Endodermal cell (in vitro differentiated cells): ENCODE measurements around the gene MOB2. TPM values are rescaled to one million over a fixed set of nuclear protein-coding genes. Genes with fewer than 3 reads are reported as not detected.

Experiments used
- DNase-seq: peaks from one replicate; pipeline ENCODE4 v3.0.0-alpha.2; 2017
- H3K27ac ChIP-seq: 2 replicates; pipeline ENCODE4 v1.5.1; 2013; ENCODE audit warnings: mild to moderate bottlenecking, low read depth, low read length, moderate library complexity
- H3K27me3 ChIP-seq: 2 replicates; pipeline ENCODE4 v1.6.1; 2013; ENCODE audit warnings: mild to moderate bottlenecking, low read length, moderate library complexity; ENCODE audit not compliant: insufficient read depth, control insufficient read depth, poor library complexity, severe bottlenecking
- H3K36me3 ChIP-seq: 2 replicates; pipeline ENCODE4 v1.7.0; 2013; ENCODE audit warnings: mild to moderate bottlenecking, low read length, moderate library complexity; ENCODE audit not compliant: control insufficient read depth, insufficient read depth
- H3K4me1 ChIP-seq: one replicate; pipeline ENCODE4 v1.7.0; 2013; ENCODE audit warnings: low read length; ENCODE audit not compliant: control insufficient read depth, insufficient read depth
- H3K4me3 ChIP-seq: 2 replicates; pipeline ENCODE4 v1.5.1; 2013; ENCODE audit warnings: mild to moderate bottlenecking, low read length, moderate library complexity
- H3K9ac ChIP-seq: 2 replicates; pipeline ENCODE4 v1.6.1; 2013; ENCODE audit warnings: mild to moderate bottlenecking, low read length, moderate library complexity; ENCODE audit not compliant: poor library complexity, severe bottlenecking; ENCODE audit errors: extremely low read depth
- H3K9me3 ChIP-seq: 2 replicates; pipeline ENCODE4 v1.6.1; 2013; ENCODE audit warnings: mild to moderate bottlenecking, low read length, moderate library complexity; ENCODE audit not compliant: control insufficient read depth
- H3K27ac Mint-ChIP-seq: 2 replicates; pipeline ENCODE4 v1.8.0; 2020; ENCODE audit warnings: mixed read lengths
- H3K27me3 Mint-ChIP-seq: 2 replicates; pipeline ENCODE4 v1.8.0; 2021; ENCODE audit warnings: mild to moderate bottlenecking, mixed read lengths; ENCODE audit not compliant: insufficient read depth
- H3K36me3 Mint-ChIP-seq: 2 replicates; pipeline ENCODE4 v1.8.0; 2020; ENCODE audit warnings: low read depth, mixed read lengths
- H3K4me1 Mint-ChIP-seq: 2 replicates; pipeline ENCODE4 v1.8.0; 2020; ENCODE audit warnings: mixed read lengths
- H3K4me3 Mint-ChIP-seq: 2 replicates; pipeline ENCODE4 v1.8.0; 2020; ENCODE audit warnings: mild to moderate bottlenecking, moderate library complexity, mixed read lengths
- H3K9me3 Mint-ChIP-seq: 2 replicates; pipeline ENCODE4 v1.8.0; 2020; ENCODE audit warnings: mild to moderate bottlenecking, mixed read lengths
- CTCF ChIP-seq: fragments of 200-600 bp; sonication (generic); conservative IDR thresholded peaks from 2 replicates; pipeline ENCODE4 v1.5.0; 2021; ENCODE audit warnings: antibody characterized with exemption, mild to moderate bottlenecking
- WGBS, 2 experiments: methylation state at CpG; one replicate each; pipeline versions ENCODE4 v1.1.5 to v1.1.7; 2013; ENCODE audit warnings: missing lambda C conversion rate in 2 of 2, mixed read lengths in 1 of 2; ENCODE audit not compliant: insufficient coverage in 1 of 2, insufficient read length in 1 of 2; 5-methylcytosine and 5-hydroxymethylcytosine counted together
- long read RNA-seq, 4 experiments: library from polyadenylated mRNA in 2 of 4; library from RNA in 1 of 4; library from capped mRNA in 1 of 4; stranded (forward) in 3 of 4; unstranded in 1 of 4; transcript quantifications; one replicate each; pipeline ENCODE4 v2.0.0, GENCODE V29; 2020 to 2021; ENCODE audit warnings: inconsistent platforms in 1 of 4
- polyA plus RNA-seq, 2 experiments: library from polyadenylated mRNA; stranded (reverse); fragments of 50-300 nt; gene quantifications; one replicate each; pipeline ENCODE4 v1.2.3, GENCODE V29; 2013
- total RNA-seq, 2 donors: library from RNA; stranded (reverse); fragmentation: NEBNext Ultra II Directional in 1 of 2; extraction: Animal tissue kit (Norgen Biotek cat#: 25700) in 1 of 2; gene quantifications; 2 replicates in 1 of 2; 3 replicates in 1 of 2; pipeline ENCODE4 v1.2.1, GENCODE V29; 2021

Gene MOB2
- total RNA-seq, result 10 to 100 TPM; 23.9 to 25.4 TPM
- 15.7 TPM for polyA plus RNA-seq (2013, experiment 1 of 2)
- polyA plus RNA-seq (2013, experiment 2 of 2), result 14.4 TPM
- long read RNA-seq, experiment 1, partial matches to known transcripts, result 5 of 7 reads
- long read RNA-seq, experiment 1, other reads (novel, unspliced or antisense), result 1 of 7 reads
- long read RNA-seq, experiment 2, partial matches to known transcripts, result 9 of 12 reads
- long read RNA-seq, experiment 2, other reads (novel, unspliced or antisense), result 2 of 12 reads
- long read RNA-seq, experiment 3, partial matches to known transcripts, result 24 of 30 reads
- long read RNA-seq, experiment 3, other reads (novel, unspliced or antisense), result 5 of 30 reads
- long read RNA-seq, experiment 4, transcript MOB2-206 (2 exons, 3,174 nt), result major isoform, 8 of 31 reads
- long read RNA-seq, experiment 4, partial matches to known transcripts, result 9 of 31 reads
- long read RNA-seq, experiment 4, other reads (novel, unspliced or antisense), result 13 of 31 reads

- H3K27me3 Mint-ChIP-seq, result no peaks in the 10 kb centered on the region
- peak within 1 kb of the TSS; percentile 44 for H3K27ac Mint-ChIP-seq
- no peaks in the 10 kb centered on the region for H3K36me3 ChIP-seq
These were observed at the start of gene MOB2 for GRCh38 chr11:1486054-1486825. TSS of gene MOB2 (minus strand) at chr11:1486779. CDS start at chr11:1486556, 223 bp downstream.

GRCh38 chr11:1534682-1535081 is 48.1 kb upstream of the MOB2 start:
- peaks cover 20% of the 10 kb centered on the region for H3K27me3 Mint-ChIP-seq
- no peak overlapping the region for H3K9ac ChIP-seq
- H3K4me1 ChIP-seq, result no peaks in the 10 kb centered on the region
- no peaks in the 10 kb centered on the region for H3K9me3 ChIP-seq
- H3K36me3 Mint-ChIP-seq, result no peaks in the 10 kb centered on the region
- TF ChIP-seq CTCF, result no peak
- peaks cover 17% of the 10 kb centered on the region for H3K27me3 ChIP-seq
- no peak overlapping the region for H3K27ac ChIP-seq
- no peak overlapping the region for H3K4me3 Mint-ChIP-seq
- DNase-seq, result no peak
- H3K9me3 Mint-ChIP-seq, result no peaks in the 10 kb centered on the region
- no peaks in the 10 kb centered on the region for H3K4me1 Mint-ChIP-seq
- H3K36me3 ChIP-seq, result no peaks in the 10 kb centered on the region
- H3K4me3 ChIP-seq, result no peak overlapping the region
- WGBS, 2 experiments, result 93 to 95% methylated on average over 11 to 14 of the region's 14 CpGs
- H3K27ac Mint-ChIP-seq, result peak overlapping the region; percentile 41

More at GRCh38 chr11:1486054-1486825, at the start of gene MOB2:
- DNase-seq, result no peak
- Mint-ChIP-seq H3K9me3 (no peaks in the 10 kb centered on the region), H3K4me3 (no peak within 1 kb of the TSS), H3K4me1 (no peaks in the 10 kb centered on the region), H3K36me3 (no peaks in the 10 kb centered on the region)
- TF ChIP-seq CTCF, result peak; percentile 8
- no peaks in the 10 kb centered on the region for H3K27me3 ChIP-seq
- no peak within 1 kb of the TSS for H3K4me3 ChIP-seq
- 86 to 88% methylated on average over 17 to 31 of the region's 31 CpGs for WGBS, 2 experiments
- no peaks in the 10 kb centered on the region for H3K9me3 ChIP-seq
- H3K4me1 ChIP-seq, result no peaks in the 10 kb centered on the region
- H3K27ac ChIP-seq, result no peak within 1 kb of the TSS
- H3K9ac ChIP-seq, result no peak within 1 kb of the TSS

- no peaks in the 10 kb centered on the region for H3K9me3 Mint-ChIP-seq
- WGBS, 2 experiments, result 92 to 93% methylated on average over 4 to 7 of the region's 7 CpGs
- no peak overlapping the region for H3K27ac ChIP-seq
- H3K4me3 ChIP-seq, result no peak overlapping the region
- peaks cover 16% of the 10 kb centered on the region for H3K27me3 Mint-ChIP-seq
- DNase-seq, result no peak
- H3K4me3 Mint-ChIP-seq, result no peak overlapping the region
- no peaks in the 10 kb centered on the region for H3K36me3 Mint-ChIP-seq
- TF ChIP-seq CTCF, result no peak
- H3K36me3 ChIP-seq, result no peaks in the 10 kb centered on the region
- H3K9me3 ChIP-seq, result no peaks in the 10 kb centered on the region
- no peaks in the 10 kb centered on the region for H3K4me1 Mint-ChIP-seq
- no peak overlapping the region for H3K9ac ChIP-seq
- H3K4me1 ChIP-seq, result no peaks in the 10 kb centered on the region
- peaks cover 13% of the 10 kb centered on the region for H3K27me3 ChIP-seq
- H3K27ac Mint-ChIP-seq, result no peak overlapping the region
These were observed 47.6 kb upstream of the MOB2 start for GRCh38 chr11:1534171-1534570.
